Measurements from ENCODE around the gene PTPRK. TPM values are rescaled to one million over a fixed set of nuclear protein-coding genes. Genes with fewer than 3 reads are reported as not detected.

Gene PTPRK
- total RNA-seq, 4 donors from 2014 or later, result 10.3 to 36.0 (median 20.5) TPM

DNA sequence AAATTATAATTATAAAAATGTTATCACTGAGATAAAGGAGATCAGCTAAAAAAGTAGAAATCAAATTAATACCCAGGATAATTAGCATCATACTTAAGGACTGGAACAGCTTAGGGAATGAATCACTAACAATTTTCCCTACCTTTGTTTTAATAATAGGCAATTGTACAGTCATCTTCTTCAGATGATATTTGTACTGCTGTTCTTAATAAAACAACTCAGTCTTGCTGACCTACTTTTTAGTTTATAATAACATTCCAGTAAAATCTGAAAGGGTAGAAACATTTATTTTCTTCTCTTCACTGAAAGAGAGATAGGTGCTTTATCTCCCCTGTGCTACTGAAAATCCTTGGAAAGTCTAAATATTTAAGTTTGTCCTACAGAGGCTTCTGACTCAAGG lies 348.3 kb downstream of the PTPRK start:
- H3K27ac ChIP-seq, result no peak overlapping the region
- no peak for TF ChIP-seq POLR2A (IDR thresholded peaks at IDR 0.05)
- H3K27me3 ChIP-seq, result no peaks in the 10 kb centered on the region
- intact Hi-C loops (cut with DNase I), result no loop called here
- no peak overlapping the region for H3K4me3 ChIP-seq
- DNase-seq, result no peak
- H3K36me3 ChIP-seq, result no peaks in the 10 kb centered on the region
- no peaks in the 10 kb centered on the region for H3K9me3 ChIP-seq
- H3K4me1 ChIP-seq, result peaks cover 0 to 17% (median 0%) of the 10 kb centered on the region in 3 donors

DNA sequence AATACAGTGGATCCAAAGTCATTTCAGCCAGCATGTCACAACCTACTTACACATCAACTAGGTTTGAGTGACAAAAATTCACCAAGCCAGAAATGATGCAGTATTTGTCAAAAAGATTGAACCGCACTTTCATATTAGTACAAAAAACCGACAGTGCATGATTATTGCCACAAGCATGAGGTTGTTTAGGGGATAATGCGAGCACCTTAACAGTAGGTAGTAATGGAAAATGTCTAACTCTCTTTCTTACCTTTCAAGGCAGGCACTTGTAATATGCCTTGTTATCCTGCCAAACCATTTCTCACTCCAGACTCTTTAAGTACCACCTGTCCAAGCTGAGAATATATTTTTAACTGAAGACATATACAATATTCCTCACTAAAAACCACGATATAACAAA lies 349.2 kb downstream of the PTPRK start:
- Histone ChIP-seq H3K27ac (no peak overlapping the region), H3K36me3 (no peaks in the 10 kb centered on the region), H3K4me1 (peaks cover 0 to 17% (median 0%) of the 10 kb centered on the region in 3 donors), H3K9me3 (no peaks in the 10 kb centered on the region), H3K27me3 (no peaks in the 10 kb centered on the region), H3K4me3 (no peak overlapping the region)
- no peak for DNase-seq
- intact Hi-C loops (cut with DNase I), result no loop called here
- 87 to 97% methylated on average over 4 of the region's 4 CpGs for WGBS, 2 donors
- no peak for TF ChIP-seq POLR2A (IDR thresholded peaks at IDR 0.05)
- TF ChIP-seq, protein P1, sequence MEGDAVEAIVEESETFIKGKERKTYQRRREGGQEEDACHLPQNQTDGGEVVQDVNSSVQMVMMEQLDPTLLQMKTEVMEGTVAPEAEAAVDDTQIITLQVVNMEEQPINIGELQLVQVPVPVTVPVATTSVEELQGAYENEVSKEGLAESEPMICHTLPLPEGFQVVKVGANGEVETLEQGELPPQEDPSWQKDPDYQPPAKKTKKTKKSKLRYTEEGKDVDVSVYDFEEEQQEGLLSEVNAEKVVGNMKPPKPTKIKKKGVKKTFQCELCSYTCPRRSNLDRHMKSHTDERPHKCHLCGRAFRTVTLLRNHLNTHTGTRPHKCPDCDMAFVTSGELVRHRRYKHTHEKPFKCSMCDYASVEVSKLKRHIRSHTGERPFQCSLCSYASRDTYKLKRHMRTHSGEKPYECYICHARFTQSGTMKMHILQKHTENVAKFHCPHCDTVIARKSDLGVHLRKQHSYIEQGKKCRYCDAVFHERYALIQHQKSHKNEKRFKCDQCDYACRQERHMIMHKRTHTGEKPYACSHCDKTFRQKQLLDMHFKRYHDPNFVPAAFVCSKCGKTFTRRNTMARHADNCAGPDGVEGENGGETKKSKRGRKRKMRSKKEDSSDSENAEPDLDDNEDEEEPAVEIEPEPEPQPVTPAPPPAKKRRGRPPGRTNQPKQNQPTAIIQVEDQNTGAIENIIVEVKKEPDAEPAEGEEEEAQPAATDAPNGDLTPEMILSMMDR (IDR thresholded peaks at IDR 0.05), result no peak

DNA sequence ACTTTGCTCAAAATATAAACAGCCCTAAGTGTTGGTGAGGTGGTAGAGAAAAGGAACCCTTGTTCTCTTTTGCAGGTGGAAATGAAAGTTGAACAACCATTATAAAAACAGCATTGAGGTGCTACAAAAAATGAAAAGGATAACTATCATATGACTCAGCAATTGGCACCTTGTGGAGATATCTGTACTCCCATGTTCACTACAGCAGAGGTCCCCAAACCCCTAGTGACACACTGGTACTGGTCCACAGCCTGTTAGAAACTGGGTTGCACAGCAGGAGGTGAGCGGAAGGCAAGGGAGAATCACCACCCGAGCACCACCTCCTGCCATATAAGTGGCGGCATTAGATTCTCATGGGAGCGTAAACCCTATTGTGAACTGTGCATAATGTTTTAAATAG lies 352.2 kb downstream of the PTPRK start:
- intact Hi-C loops (cut with DNase I), result no loop called here
- 94 to 97% methylated on average over 4 of the region's 4 CpGs for WGBS, 2 donors
- peaks cover 0 to 11% (median 0%) of the 10 kb centered on the region in 3 donors for H3K4me1 ChIP-seq
- H3K9me3 ChIP-seq, result no peaks in the 10 kb centered on the region
- TF ChIP-seq, protein P1 (IDR thresholded peaks at IDR 0.05), result no peak
- no peak for TF ChIP-seq POLR2A (IDR thresholded peaks at IDR 0.05)
- H3K36me3 ChIP-seq, result no peaks in the 10 kb centered on the region
- no peaks in the 10 kb centered on the region for H3K27me3 ChIP-seq
- DNase-seq, result no peak
- no peak overlapping the region for H3K4me3 ChIP-seq
- H3K27ac ChIP-seq, result no peak overlapping the region

DNA sequence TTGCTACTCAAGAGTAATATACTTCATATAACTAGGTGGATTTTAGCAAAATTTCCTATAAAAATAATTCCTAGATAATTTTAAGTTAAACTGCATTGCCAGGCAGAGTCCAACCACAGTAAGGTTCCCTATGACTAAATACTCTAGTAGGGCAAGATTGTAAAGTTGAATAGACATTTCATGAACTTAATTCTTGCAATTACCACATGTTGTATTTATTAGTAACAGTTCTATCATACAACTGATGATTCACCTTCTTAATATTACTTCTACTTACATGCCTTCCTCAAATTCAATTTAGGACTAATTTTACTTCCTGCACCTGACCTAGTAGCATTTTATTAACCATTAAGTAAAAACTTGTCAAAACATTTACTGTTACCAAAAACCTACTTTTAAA lies 352.8 kb downstream of the PTPRK start:
- H3K4me3 ChIP-seq, result no peak overlapping the region
- no peaks in the 10 kb centered on the region for H3K27me3 ChIP-seq
- no peaks in the 10 kb centered on the region for H3K9me3 ChIP-seq
- H3K27ac ChIP-seq, result no peak overlapping the region
- DNase-seq, result no peak
- H3K4me1 ChIP-seq, result peaks cover 0 to 5% (median 0%) of the 10 kb centered on the region in 3 donors
- TF ChIP-seq, protein P1 (IDR thresholded peaks at IDR 0.05), result no peak
- no peak for TF ChIP-seq POLR2A (IDR thresholded peaks at IDR 0.05)
- intact Hi-C loops (cut with DNase I), result no loop called here
- H3K36me3 ChIP-seq, result no peaks in the 10 kb centered on the region

DNA sequence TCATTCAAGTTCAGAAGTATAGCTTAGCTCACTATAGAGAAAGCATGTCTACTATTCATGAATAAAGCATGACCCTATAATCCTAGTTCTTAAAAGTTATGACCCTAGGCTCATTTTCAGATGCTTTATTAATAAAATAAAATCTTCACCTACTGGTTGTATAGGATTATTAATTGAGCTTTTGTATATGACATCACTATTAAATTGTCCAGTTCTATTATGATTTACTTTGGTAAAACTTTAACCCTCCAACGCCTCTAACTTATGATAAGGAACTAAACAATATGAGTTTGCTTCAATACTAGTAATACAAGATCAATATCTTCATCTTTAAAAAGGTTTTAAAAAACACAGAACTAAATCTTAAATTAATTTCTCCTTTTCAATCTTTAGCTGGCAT lies 356.1 kb downstream of the PTPRK start:
- intact Hi-C loops (cut with DNase I), result no loop called here
- no peak for TF ChIP-seq POLR2A (IDR thresholded peaks at IDR 0.05)
- TF ChIP-seq, protein P1 (IDR thresholded peaks at IDR 0.05), result no peak
- Histone ChIP-seq H3K9me3 (no peaks in the 10 kb centered on the region), H3K36me3 (no peaks in the 10 kb centered on the region), H3K27me3 (no peaks in the 10 kb centered on the region), H3K4me3 (no peak overlapping the region), H3K4me1 (peaks cover 0 to 5% (median 0%) of the 10 kb centered on the region in 3 donors), H3K27ac (no peak overlapping the region)
- no peak for DNase-seq
- 81 to 88% methylated on average over 1 of the region's 1 CpG for WGBS, 2 donors

DNA sequence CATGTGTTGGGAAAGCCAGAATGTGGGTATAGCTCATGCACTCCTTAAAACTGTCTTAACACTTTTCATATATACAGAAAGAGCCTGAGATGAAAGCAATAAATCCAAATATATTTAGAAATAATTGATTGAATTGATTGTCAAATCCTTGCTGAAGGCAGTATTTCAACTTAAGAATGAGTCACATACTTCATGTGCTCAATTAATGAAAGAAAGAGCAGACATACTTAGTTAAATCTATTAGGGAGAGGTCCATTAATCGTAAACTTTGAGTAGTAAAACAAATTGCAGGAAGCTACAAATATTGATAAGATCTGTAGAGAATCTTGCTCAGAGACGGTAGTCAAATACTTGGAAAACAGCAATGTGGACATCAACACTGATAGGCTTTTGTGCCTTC lies 358.0 kb downstream of the PTPRK start:
- Histone ChIP-seq H3K36me3 (no peaks in the 10 kb centered on the region), H3K4me1 (peaks cover 0 to 1% (median 0%) of the 10 kb centered on the region in 3 donors), H3K27ac (no peak overlapping the region), H3K9me3 (no peaks in the 10 kb centered on the region), H3K4me3 (no peak overlapping the region), H3K27me3 (no peaks in the 10 kb centered on the region)
- intact Hi-C loops (cut with DNase I), result no loop called here
- TF ChIP-seq POLR2A (IDR thresholded peaks at IDR 0.05), result no peak
- TF ChIP-seq, protein P1 (IDR thresholded peaks at IDR 0.05), result no peak
- no peak for DNase-seq
- WGBS, 2 donors, result 91 to 93% methylated on average over 2 of the region's 2 CpGs
